Tibial artery (tissue), 4 donors: ENCODE data around the gene FSTL4.

Experiments
- DNase-seq, 2 donors: peaks; one replicate each; pipeline ENCODE4 v3.0.0-alpha.2; 2019
- H3K27ac ChIP-seq, 2 donors: fragments of 200-600 bp; sonication (generic) in 1 of 2; 1 replicate in 1 of 2; 2 replicates in 1 of 2; pipeline ENCODE4 v1.5.1; 2018 to 2019; ENCODE audit warnings: mild to moderate bottlenecking in 1 of 2
- H3K27me3 ChIP-seq, 2 donors: fragments of 200-600 bp; sonication (generic) in 1 of 2; one replicate each; pipeline versions ENCODE4 v1.5.1 to v1.6.0; 2016 to 2019
- H3K36me3 ChIP-seq, 3 donors: fragments of 200-600 bp; sonication (generic) in 2 of 3; one replicate each; pipeline ENCODE4 v1.5.1; 2016 to 2019; ENCODE audit warnings: mild to moderate bottlenecking in 2 of 3
- H3K4me1 ChIP-seq, 4 donors: fragments of 200-600 bp; sonication (generic) in 2 of 4; 1 replicate in 3 of 4; 2 replicates in 1 of 4; pipeline ENCODE4 v1.5.1; 2016 to 2019
- H3K4me3 ChIP-seq, 2 donors: fragments of 200-600 bp; sonication (generic) in 1 of 2; 1 replicate in 1 of 2; 2 replicates in 1 of 2; pipeline ENCODE4 v1.5.1; 2018 to 2019; ENCODE audit warnings: mild to moderate bottlenecking in 2 of 2
- H3K9me3 ChIP-seq, 3 donors: fragments of 200-600 bp; sonication (generic) in 1 of 3; one replicate each; pipeline ENCODE4 v1.5.1; 2016 to 2019
- intact Hi-C: fragments of 100-400 bp; cut with DNase I; formaldehyde crosslinking; loops from one replicate; pipeline ENCODE4 v1.15.0; 2023; ENCODE audit warnings: low total_unique reads
- TF ChIP-seq, protein P1 (sequence below), 2 experiments: fragments of 200-600 bp in 1 of 2; fragments of 450-650 bp in 1 of 2; IDR thresholded peaks; one replicate each; pipeline ENCODE4 v1.5.1; 2017 to 2019; ENCODE audit warnings: antibody characterized with exemption in 2 of 2, mild to moderate bottlenecking in 1 of 2, moderate library complexity in 1 of 2

The FSTL4 gene

DNA sequence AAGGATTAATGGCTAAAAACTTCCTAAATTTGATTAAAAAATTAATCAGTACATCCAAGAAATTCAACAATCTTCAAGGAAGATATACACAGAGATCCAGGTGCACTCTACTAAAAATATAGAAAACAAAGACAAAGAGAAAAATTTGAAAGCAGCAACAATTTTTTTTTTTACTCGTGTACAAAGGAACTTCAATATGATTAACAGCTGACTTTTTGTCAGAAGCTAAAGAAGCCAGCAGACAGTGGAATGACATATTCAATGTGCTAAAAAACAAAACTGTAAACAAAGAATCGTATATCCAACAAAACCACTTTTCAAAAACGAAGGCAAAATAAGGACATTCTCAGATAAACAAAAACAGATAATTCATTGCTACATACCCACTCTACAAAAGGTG lies 234.6 kb downstream of the FSTL4 start:
- DNase-seq, result no peak
- no peaks in the 10 kb centered on the region for H3K36me3 ChIP-seq
- TF ChIP-seq, protein P1, sequence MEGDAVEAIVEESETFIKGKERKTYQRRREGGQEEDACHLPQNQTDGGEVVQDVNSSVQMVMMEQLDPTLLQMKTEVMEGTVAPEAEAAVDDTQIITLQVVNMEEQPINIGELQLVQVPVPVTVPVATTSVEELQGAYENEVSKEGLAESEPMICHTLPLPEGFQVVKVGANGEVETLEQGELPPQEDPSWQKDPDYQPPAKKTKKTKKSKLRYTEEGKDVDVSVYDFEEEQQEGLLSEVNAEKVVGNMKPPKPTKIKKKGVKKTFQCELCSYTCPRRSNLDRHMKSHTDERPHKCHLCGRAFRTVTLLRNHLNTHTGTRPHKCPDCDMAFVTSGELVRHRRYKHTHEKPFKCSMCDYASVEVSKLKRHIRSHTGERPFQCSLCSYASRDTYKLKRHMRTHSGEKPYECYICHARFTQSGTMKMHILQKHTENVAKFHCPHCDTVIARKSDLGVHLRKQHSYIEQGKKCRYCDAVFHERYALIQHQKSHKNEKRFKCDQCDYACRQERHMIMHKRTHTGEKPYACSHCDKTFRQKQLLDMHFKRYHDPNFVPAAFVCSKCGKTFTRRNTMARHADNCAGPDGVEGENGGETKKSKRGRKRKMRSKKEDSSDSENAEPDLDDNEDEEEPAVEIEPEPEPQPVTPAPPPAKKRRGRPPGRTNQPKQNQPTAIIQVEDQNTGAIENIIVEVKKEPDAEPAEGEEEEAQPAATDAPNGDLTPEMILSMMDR (IDR thresholded peaks at IDR 0.05), result no peak
- H3K9me3 ChIP-seq, result peaks cover 0 to 14% (median 0%) of the 10 kb centered on the region in 3 donors
- H3K27me3 ChIP-seq, result peaks cover 0 to 9% of the 10 kb centered on the region in 2 donors
- intact Hi-C loops, result no loop called here
- no peak overlapping the region for H3K4me3 ChIP-seq
- no peak overlapping the region for H3K27ac ChIP-seq
- H3K4me1 ChIP-seq, result no peaks in the 10 kb centered on the region

DNA sequence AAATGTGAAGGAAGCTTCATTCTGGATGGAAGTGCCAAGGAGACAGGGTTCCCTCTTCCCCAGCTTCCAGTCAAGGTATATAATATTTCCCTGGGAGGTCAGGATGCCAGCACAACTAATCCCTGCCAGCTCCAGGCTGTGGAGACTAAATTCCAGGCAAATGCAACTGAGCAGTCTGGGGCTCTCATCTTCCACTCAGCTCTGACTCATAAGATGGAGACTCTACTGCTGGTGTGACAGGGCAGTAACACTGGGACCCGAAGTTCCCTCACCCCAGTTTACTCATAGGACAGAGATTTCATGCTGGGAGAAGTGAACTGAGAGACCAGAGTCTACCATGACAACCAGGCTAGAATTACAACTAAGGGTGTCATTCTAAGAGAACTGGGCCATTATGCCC lies 235.4 kb downstream of the FSTL4 start:
- DNase-seq, result no peak
- Histone ChIP-seq H3K36me3 (no peaks in the 10 kb centered on the region), H3K27ac (no peak overlapping the region)

DNA sequence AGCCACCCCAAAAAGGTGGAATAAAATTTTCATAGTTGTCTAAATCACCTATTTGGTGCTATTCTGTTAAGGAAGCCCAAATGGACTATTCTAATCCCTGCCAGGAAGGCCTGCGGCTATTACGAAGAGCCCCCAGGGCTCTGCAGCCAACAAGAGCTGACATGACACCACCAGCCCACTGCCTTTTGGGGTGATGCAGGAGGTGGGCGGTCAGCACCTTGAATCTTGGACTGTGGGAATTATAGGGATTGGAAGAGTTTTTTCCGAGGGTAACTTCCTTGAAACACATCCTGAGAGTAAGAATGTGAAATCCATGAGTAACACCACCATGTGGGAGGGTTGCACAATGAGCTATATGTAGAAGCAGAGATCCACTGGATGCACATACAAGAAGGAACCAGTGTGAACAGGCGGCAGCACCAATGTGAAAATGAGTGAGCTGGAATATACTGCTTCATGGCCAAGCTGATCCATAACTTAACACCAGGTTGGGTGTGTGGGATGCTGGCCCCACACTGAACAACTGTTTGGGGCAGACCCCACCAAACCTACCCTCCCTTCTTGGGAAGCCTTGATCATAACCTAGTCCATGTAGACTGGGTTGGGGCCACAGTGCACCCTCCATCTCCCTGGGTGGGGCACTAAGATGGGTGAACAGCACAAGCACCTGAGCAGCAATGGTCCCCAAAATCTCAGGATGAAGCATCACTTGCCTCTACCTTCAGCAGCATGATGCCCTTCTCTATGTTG lies 239.0 kb downstream of the FSTL4 start:
- no peaks in the 10 kb centered on the region for H3K4me1 ChIP-seq
- no peak for DNase-seq
- H3K4me3 ChIP-seq, result no peak overlapping the region
- TF ChIP-seq, protein P1 (IDR thresholded peaks at IDR 0.05), result no peak
- intact Hi-C loops, result no loop called here
- H3K36me3 ChIP-seq, result no peaks in the 10 kb centered on the region
- H3K27me3 ChIP-seq, result peaks cover 0 to 22% of the 10 kb centered on the region in 2 donors
- H3K9me3 ChIP-seq, result peaks cover 0 to 13% (median 0%) of the 10 kb centered on the region in 3 donors
- no peak overlapping the region for H3K27ac ChIP-seq

More for the DNA sequence above, 235.4 kb downstream of the FSTL4 start:
- Histone ChIP-seq H3K4me3 (no peak overlapping the region), H3K27me3 (peaks cover 0 to 9% of the 10 kb centered on the region in 2 donors), H3K9me3 (peaks cover 0 to 14% (median 0%) of the 10 kb centered on the region in 3 donors), H3K4me1 (no peaks in the 10 kb centered on the region)
- intact Hi-C loops, result no loop called here
- TF ChIP-seq, protein P1 (IDR thresholded peaks at IDR 0.05), result no peak

DNA sequence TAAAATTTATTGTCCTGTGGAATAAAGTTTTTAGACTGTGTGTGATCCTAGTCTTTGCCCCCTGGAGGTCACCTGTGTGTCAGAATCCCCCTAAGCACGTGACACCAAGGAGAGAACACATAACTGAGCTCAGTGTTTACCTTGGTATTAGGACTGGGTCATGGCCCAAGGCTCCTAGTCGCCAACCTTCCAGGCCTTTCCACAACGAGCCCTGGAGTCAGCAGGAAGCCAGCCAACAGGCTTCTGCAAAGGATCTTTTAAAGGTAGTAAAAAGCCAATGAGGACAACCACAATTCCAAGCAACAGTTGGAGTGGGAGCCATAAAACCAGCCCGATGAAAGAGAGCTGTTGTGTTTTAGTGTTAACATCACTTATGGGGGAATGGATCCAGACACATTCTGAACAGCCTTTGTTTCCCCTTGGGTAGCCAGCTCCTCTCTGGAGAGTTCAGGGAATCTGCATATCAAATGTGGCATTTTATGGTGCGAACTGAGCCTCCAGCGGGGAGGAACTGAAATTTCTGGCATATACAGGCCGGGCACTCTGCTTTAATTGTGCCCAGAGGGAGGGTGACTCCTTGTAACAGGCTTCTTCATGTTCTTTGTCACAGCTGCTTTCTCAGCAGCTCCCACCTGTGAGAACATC lies 239.9 kb downstream of the FSTL4 start:
- H3K4me1 ChIP-seq, result no peaks in the 10 kb centered on the region
- H3K4me3 ChIP-seq, result no peak overlapping the region
- intact Hi-C loops, result no loop called here
- TF ChIP-seq, protein P1 (IDR thresholded peaks at IDR 0.05), result no peak
- peaks cover 0 to 8% (median 0%) of the 10 kb centered on the region in 3 donors for H3K9me3 ChIP-seq
- no peak overlapping the region for H3K27ac ChIP-seq
- DNase-seq, result no peak
- H3K27me3 ChIP-seq, result peaks cover 0 to 22% of the 10 kb centered on the region in 2 donors
- no peaks in the 10 kb centered on the region for H3K36me3 ChIP-seq

DNA sequence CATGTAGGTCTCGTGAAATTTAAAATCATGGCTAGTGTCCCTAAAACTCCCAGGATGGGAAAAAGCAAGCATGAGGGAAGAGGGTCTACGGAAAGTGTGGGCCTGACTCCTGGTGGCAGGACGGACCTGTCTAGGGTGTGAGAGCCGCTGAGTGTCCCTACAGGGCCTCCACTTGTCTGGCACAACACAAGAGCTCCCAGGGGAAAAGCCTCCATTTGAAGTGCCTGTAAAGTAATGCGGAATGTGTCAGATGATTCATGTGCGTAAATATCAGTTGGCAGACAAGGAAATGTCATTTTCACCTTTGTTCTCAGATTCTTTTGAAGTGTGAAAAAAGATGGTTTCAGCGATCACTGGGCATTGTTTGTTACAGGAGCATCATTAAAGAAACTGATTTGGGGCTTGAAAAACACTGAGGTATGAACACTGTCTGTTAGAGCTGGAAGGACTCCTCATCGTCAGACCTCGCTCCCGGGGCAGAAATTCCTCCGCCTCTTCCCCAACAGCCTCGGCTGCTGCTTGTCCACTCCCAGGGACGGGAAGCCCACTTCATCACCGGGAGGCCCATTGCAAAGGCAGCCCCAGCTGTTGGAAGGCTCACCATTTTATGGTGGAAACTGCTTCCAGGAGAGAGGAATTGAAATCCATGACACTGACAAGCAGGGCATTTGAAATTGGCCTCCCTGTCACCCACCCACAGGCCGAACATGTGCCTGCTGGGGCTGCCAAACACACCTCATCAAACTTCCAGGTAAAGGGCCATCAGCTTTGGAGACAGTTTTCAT lies 240.8 kb downstream of the FSTL4 start:
- H3K4me1 ChIP-seq, result no peaks in the 10 kb centered on the region
- H3K4me3 ChIP-seq, result no peak overlapping the region
- no peaks in the 10 kb centered on the region for H3K9me3 ChIP-seq
- intact Hi-C loops, result no loop called here
- H3K27me3 ChIP-seq, result peaks cover 0 to 22% of the 10 kb centered on the region in 2 donors
- no peaks in the 10 kb centered on the region for H3K36me3 ChIP-seq
- H3K27ac ChIP-seq, result no peak overlapping the region
- TF ChIP-seq, protein P1 (IDR thresholded peaks at IDR 0.05), result no peak
- peak in 1 of 2 donors; percentile 50 for DNase-seq
